H1 (cell line): ENCODE data around the gene GPM6B.

ENCODE experiments used
- ATF2 ChIP-seq: IDR thresholded peaks from 2 replicates; pipeline ENCODE4 v1.6.1; 2012; ENCODE audit warnings: low read length, inconsistent platforms
- CBX8 ChIP-seq: fragments of 300-800, 300-1000 bp; sonication (generic); IDR thresholded peaks from 2 replicates; pipeline ENCODE4 v1.7.1; 2016; ENCODE audit warnings: low read depth, low read length, borderline replicate concordance
- EP300 ChIP-seq, 2 experiments: IDR thresholded peaks; 1 replicate in 1 of 2; 2 replicates in 1 of 2; pipeline ENCODE4 v1.6.1; 2011 to 2012; ENCODE audit warnings: low read depth in 2 of 2, low read length in 2 of 2, mild to moderate bottlenecking in 2 of 2, borderline replicate concordance in 1 of 2, inconsistent platforms in 1 of 2, moderate library complexity in 1 of 2
- HDAC6 ChIP-seq: IDR thresholded peaks from one replicate; pipeline ENCODE4 v1.7.1; 2012; ENCODE audit warnings: low read depth, mild to moderate bottlenecking, inconsistent platforms, low read length, moderate library complexity
- POLR2A ChIP-seq, 2 experiments: IDR thresholded peaks; 1 replicate in 1 of 2; 2 replicates in 1 of 2; pipeline ENCODE4 v1.6.1; 2011; ENCODE audit warnings: low read depth in 2 of 2, low read length in 2 of 2, mild to moderate bottlenecking in 2 of 2; ENCODE audit errors: control extremely low read depth in 1 of 2
- POLR2AphosphoS5 ChIP-seq: IDR thresholded peaks from 2 replicates; pipeline ENCODE4 v1.6.1; 2011; ENCODE audit warnings: low read depth, low read length
- RFX5 ChIP-seq: IDR thresholded peaks from 2 replicates; pipeline ENCODE4 v1.6.1; 2011; ENCODE audit warnings: low read depth, low read length, improper control_type of control experiment, borderline replicate concordance
- SAP30 ChIP-seq: fragments of 300-600 bp; sonication (generic); IDR thresholded peaks from 2 replicates; pipeline ENCODE4 v1.7.1; 2012; ENCODE audit warnings: low read length, moderate library complexity, mild to moderate bottlenecking, inconsistent platforms; ENCODE audit not compliant: insufficient read depth, insufficient replicate concordance
- YY1 ChIP-seq: IDR thresholded peaks from 2 replicates; pipeline ENCODE4 v1.6.1; 2011; ENCODE audit warnings: low read depth, mild to moderate bottlenecking, low read length
- ZNF274 ChIP-seq: IDR thresholded peaks from 2 replicates; pipeline ENCODE4 v1.7.0; 2012; ENCODE audit warnings: low read length, borderline replicate concordance; ENCODE audit errors: extremely low read depth
- TF ChIP-seq, protein P1 (sequence below), 3 experiments: IDR thresholded peaks; 1 replicate in 2 of 3; 2 replicates in 1 of 3; pipeline versions ENCODE4 v1.5.1 to v1.6.1; 2011; ENCODE audit warnings: low read length in 3 of 3, mild to moderate bottlenecking in 3 of 3, inconsistent platforms in 2 of 3, low read depth in 1 of 3, moderate library complexity in 1 of 3; ENCODE audit not compliant: insufficient read depth in 1 of 3; ENCODE audit errors: control extremely low read depth in 1 of 3

DNA sequence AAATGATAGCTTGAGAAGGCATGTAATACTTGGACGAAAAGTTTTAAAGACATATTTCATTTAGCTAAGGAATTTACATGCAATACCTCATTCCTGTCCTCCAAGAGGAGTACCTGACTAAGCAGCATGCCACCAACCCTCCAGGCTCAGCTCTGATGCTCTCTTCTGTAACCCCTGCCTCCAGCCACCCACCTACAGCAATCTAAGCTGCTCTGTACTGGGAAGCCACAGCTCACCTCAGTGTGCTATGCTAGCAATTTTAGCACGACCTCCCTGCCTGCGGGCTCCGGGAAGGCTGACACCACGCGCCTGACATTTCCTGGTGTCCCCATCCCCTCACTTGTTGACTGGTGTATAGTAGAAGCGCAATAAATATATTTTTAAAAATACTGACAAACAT, 23.2 kb upstream of the GPM6B start:
- TF ChIP-seq HDAC6 (no peak), POLR2A (IDR thresholded peaks at IDR 0.05; ENCODE audit: control extremely low read depth in 1 of 2, low read depth in 2 of 2, low read length in 2 of 2) (no peak), YY1 (no peak), ATF2 (no peak), SAP30 (no peak), EP300 (IDR thresholded peaks at IDR 0.05; ENCODE audit: borderline replicate concordance in 1 of 2, low read depth in 2 of 2, low read length in 2 of 2) (no peak), POLR2AphosphoS5 (no peak), ZNF274 (no peak), CBX8 (no peak), RFX5 (no peak)
- TF ChIP-seq, protein P1, sequence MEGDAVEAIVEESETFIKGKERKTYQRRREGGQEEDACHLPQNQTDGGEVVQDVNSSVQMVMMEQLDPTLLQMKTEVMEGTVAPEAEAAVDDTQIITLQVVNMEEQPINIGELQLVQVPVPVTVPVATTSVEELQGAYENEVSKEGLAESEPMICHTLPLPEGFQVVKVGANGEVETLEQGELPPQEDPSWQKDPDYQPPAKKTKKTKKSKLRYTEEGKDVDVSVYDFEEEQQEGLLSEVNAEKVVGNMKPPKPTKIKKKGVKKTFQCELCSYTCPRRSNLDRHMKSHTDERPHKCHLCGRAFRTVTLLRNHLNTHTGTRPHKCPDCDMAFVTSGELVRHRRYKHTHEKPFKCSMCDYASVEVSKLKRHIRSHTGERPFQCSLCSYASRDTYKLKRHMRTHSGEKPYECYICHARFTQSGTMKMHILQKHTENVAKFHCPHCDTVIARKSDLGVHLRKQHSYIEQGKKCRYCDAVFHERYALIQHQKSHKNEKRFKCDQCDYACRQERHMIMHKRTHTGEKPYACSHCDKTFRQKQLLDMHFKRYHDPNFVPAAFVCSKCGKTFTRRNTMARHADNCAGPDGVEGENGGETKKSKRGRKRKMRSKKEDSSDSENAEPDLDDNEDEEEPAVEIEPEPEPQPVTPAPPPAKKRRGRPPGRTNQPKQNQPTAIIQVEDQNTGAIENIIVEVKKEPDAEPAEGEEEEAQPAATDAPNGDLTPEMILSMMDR (IDR thresholded peaks at IDR 0.05; ENCODE audit: control extremely low read depth in 1 of 3, insufficient read depth in 1 of 3, low read depth in 1 of 3, low read length in 3 of 3), result no peak
